Limb (tissue), 2 donors: ENCODE data around the gene ITPKA.
A peak's percentile ranks its signal among the peaks of the same experiment; 100 is the strongest.
"Not testable (repeated sequence)": the region's sequence is repeated elsewhere in the genome, so short reads cannot be mapped to it uniquely, and the experiment has no call there.

Experiments used
- DNase-seq, 2 donors: peaks; one replicate each; pipeline ENCODE4 v3.0.0-alpha.2; 2016; ENCODE audit errors: extremely low spot score in 2 of 2

ITPKA gene

GRCh38 chr15:41493205-41493901 lies at the start of gene ITPKA:
Gene ITPKA, plus strand, starts transcription at chr15:41493874. Its CDS starts 54 bp downstream, at chr15:41493928.
- peak; percentile 42 to 81 for DNase-seq

GRCh38 chr15:41445399-41445798 lies 48.3 kb upstream of the ITPKA start:
- DNase-seq = no peak

DNA sequence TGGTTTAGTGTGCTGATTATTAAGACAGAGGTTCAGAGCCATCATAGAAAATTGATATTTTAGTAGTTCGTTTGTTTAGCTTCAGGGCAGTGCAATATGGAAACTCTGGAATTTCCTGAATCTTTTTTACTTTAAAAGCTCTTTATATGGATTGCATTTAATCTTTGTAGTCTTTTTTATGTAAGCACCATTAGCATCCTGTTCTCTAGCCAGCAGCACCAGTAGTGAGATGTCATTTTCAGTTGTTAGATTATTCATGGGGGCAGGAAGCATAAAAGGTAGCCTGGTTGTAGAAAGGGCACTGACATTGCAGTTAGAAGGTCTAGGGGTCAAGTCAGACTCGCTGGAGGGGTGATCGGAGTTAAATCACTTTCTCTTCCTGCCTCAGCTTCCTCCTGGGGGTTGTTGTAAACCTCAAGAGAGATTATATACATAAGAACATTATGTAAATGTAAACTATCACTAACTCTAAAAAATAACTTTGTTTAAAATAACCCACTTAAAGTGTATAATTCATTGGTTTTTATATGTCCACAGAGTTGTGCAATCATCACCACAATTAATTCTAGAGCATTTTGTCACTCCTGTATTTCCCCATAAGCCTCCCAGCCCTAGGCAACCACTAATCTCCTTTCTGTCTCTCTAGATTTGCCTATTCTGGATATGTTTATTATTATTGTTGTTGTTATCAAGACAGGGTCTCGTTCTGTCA lies 31.4 kb upstream of the ITPKA start:
- DNase-seq = no peak

GRCh38 chr15:41464889-41465580 lies 28.6 kb upstream of the ITPKA start:
- no peak for DNase-seq

GRCh38 chr15:41465822-41466421 lies 27.8 kb upstream of the ITPKA start:
- peak in 1 of 2 donors; percentile 58 for DNase-seq

DNA sequence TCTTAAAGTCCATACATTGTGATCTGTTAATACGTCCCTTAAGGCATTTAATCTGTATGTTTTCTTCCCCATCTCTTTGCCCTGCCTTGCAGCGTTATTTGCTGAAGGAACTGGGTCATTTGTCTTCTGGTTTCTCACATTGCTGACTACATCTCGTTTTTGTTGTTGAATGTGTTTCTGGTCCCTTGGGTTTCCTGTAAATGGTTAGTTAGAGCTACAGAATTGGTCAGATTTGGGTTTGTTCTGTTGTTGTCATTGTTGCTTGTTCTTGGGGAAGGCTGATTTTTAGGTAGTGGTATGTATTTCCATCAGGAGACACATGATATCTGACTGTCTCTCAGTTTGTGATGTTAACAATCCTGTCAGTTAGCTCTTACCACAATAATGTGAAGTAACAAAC lies 27.0 kb upstream of the ITPKA start:
- no peak for DNase-seq

GRCh38 chr15:41469644-41470043 lies 24.0 kb upstream of the ITPKA start:
- not testable (repeated sequence) for DNase-seq

- no peak for DNase-seq
Observed at GRCh38 chr15:41473418-41473817, 20.3 kb upstream of the ITPKA start.

GRCh38 chr15:41474436-41474835 lies 19.2 kb upstream of the ITPKA start:
- DNase-seq = no peak

GRCh38 chr15:41474941-41475340 lies 18.7 kb upstream of the ITPKA start:
- no peak for DNase-seq

GRCh38 chr15:41476416-41477048 lies 17.1 kb upstream of the ITPKA start:
- no peak for DNase-seq

DNA sequence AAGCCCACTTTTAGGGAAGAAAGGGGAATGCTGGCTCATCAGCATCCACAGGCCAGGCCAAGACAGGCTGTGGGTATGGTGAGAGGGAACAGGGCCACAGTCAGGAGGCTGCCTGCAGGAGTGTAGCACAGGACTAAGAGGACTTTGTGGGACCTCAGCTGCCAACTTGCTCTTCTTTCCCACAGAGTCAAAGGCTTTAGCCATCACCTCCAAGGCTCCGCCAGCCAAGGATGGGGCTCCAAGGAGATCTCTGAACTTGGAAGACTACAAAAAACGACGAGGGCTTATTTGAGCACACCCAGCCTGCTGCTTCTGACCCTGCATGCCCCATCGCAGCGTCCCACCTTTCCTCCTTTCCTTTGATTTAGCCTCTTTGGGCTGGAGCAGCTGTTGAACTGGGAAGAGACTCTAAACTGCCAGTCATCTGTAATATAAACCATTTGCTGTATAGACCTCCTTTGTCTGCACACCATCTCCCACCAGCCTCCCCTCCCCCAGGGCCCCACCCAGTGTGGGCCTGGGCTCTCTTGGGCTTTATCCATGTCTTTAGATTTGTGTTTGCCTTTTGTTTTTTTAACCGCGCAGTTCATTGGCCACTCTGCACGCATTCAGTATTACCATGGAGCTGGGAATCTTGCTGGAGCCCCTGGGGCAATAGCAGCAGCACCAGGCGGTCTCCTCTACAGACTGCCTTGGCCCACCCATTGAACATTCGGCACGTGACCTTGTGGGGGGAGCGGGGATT lies 13.1 kb upstream of the ITPKA start:
- DNase-seq = no peak

- DNase-seq = no peak
Observed at GRCh38 chr15:41482110-41482877, 11.4 kb upstream of the ITPKA start.

GRCh38 chr15:41483115-41483514 lies 10.6 kb upstream of the ITPKA start:
- DNase-seq = no peak

DNA sequence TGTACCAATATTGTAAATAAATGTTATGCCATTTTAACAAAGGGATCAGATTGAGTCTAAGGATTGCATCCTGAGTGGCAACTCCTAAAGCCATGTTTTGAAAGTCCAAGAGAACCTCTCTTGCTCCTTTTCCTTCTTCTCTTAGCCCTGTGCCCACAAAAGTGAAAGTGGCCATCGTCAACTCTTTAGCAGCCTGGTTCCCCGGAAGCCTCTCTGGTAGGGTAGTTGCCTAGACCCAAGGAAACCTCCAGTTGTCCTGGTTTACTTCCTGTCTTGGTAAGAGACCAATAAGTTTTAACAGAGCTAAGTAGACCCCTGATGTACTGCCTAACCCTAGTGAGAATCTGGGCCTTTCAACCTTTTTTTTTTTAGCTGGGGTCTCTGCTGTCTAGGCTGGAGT lies 10.2 kb upstream of the ITPKA start:
- DNase-seq = no peak

GRCh38 chr15:41484937-41485625 lies 8.6 kb upstream of the ITPKA start:
- DNase-seq = no peak

GRCh38 chr15:41486286-41486685 lies 7.4 kb upstream of the ITPKA start:
- no peak for DNase-seq

GRCh38 chr15:41487381-41487780 lies 6.3 kb upstream of the ITPKA start:
- DNase-seq = no peak

DNA sequence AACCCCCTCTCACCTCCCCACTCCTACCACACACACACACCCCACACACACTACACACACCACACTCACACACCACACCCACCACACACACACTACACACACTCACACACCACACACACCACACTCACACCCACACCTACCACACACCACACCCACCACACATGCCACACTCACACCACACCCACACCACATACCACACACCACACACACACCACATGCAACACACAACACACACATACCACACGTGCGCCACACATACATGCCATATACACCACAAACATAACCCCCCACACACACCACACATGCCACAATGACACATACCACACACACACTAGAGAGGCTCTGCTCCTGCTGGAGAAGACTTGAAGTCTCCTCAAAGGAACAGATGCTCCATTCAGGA lies 5.9 kb upstream of the ITPKA start:
- no peak for DNase-seq

DNA sequence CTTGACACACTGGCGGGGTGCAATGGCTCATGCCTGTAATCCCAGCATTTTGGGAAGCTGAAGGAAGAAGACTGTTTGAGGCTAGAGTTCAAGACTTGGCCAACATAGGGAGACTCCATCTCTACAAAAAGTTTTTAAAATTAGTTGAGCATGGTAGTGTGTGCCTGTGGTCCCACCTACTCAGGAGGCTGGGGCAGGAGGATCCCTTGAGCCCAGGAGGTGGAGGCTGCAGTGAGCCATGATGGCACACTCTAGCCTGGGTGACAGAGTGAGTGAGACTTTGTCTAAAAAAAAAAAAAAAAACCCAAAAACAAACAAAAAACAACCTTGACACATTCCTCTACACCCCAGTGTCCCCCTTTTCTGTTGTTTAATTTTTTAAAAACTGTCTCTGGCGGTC lies 4.0 kb upstream of the ITPKA start:
- DNase-seq = no peak
